ENCODE data around the gene DMBX1.
A peak's percentile ranks its signal among the peaks of the same experiment; 100 is the strongest.

DMBX1 gene

GRCh38 chr1:46525253-46525983 lies 35.8 kb downstream of the DMBX1 start:
- no peak for DNase-seq (ENCODE audit: low read depth in 2 of 2)

GRCh38 chr1:46526013-46526690 lies 36.5 kb downstream of the DMBX1 start:
- DNase-seq (ENCODE audit: low read depth in 2 of 2) = no peak

- no peak for DNase-seq (ENCODE audit: low read depth in 2 of 2)
These were observed 37.2 kb downstream of the DMBX1 start for GRCh38 chr1:46526691-46527291.

GRCh38 chr1:46527474-46528296 lies 38.0 kb downstream of the DMBX1 start:
- peak; percentile 22 to 45 for DNase-seq (ENCODE audit: low read depth in 2 of 2)

- no peak for DNase-seq (ENCODE audit: low read depth in 2 of 2)
These were observed 38.8 kb downstream of the DMBX1 start for GRCh38 chr1:46528297-46528955.

- no peak for DNase-seq (ENCODE audit: low read depth in 2 of 2)
These were observed 39.5 kb downstream of the DMBX1 start for GRCh38 chr1:46529031-46529630.

GRCh38 chr1:46530311-46530710 lies 40.7 kb downstream of the DMBX1 start:
- no peak for DNase-seq (ENCODE audit: low read depth in 2 of 2)

GRCh38 chr1:46530791-46531409 lies 41.3 kb downstream of the DMBX1 start:
- DNase-seq (ENCODE audit: low read depth in 2 of 2) = no peak

- no peak for DNase-seq (ENCODE audit: low read depth in 2 of 2)
These were observed 42.5 kb downstream of the DMBX1 start for GRCh38 chr1:46532095-46532494.

GRCh38 chr1:46532498-46533178 lies 43.0 kb downstream of the DMBX1 start:
- DNase-seq (ENCODE audit: low read depth in 2 of 2) = peak; percentile 50 to 52

GRCh38 chr1:46533179-46533864 lies 43.7 kb downstream of the DMBX1 start:
- DNase-seq (ENCODE audit: low read depth in 2 of 2) = peak; percentile 21 to 28

GRCh38 chr1:46535063-46535462 lies 45.4 kb downstream of the DMBX1 start:
- no peak for DNase-seq (ENCODE audit: low read depth in 2 of 2)

GRCh38 chr1:46536527-46536926 lies 46.9 kb downstream of the DMBX1 start:
- DNase-seq (ENCODE audit: low read depth in 2 of 2) = no peak

- no peak for DNase-seq (ENCODE audit: low read depth in 2 of 2)
These were observed 48.0 kb downstream of the DMBX1 start for GRCh38 chr1:46537651-46538050.

GRCh38 chr1:46538147-46538546 lies 48.5 kb downstream of the DMBX1 start:
- DNase-seq (ENCODE audit: low read depth in 2 of 2) = no peak
